D721Med (cell line): ENCODE results near the gene SLC17A1.
A peak's percentile ranks its signal among the peaks of the same experiment; 100 is the strongest.

Experiments used
- DNase-seq: peaks from one replicate; pipeline ENCODE4 v3.0.0; 2011; ENCODE audit warnings: low spot score; ENCODE audit not compliant: insufficient read length
- FAIRE-seq: peaks from 2 replicates; lab custom pipeline; 2011; peaks lifted over from hg19 to GRCh38; lab: Jason Lieb, UNC
- TF ChIP-seq, protein P1 (sequence below): IDR thresholded peaks from 2 replicates; pipeline ENCODE4 v1.5.1; 2012; ENCODE audit warnings: mild to moderate bottlenecking, control low read depth; ENCODE audit not compliant: insufficient read depth; ENCODE audit errors: missing control alignments

Gene SLC17A1

DNA sequence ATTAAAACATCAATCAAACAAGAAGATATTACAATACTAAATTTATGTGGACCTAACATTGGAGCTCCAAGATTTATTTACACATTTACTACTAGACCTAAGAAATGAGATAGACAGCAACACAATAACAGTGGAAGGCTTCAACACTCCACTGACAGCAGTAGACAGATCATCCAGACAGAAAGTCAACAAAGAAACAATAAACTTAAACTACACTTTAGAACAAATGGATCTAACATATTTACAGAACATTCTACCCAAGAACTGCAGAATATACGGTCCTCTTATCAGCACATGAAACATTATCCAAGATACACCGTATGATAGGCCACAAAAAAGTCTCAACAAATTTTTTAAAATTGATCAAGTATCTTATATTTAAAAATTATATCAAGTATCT, 27.0 kb downstream of the SLC17A1 start:
- TF ChIP-seq, protein P1, sequence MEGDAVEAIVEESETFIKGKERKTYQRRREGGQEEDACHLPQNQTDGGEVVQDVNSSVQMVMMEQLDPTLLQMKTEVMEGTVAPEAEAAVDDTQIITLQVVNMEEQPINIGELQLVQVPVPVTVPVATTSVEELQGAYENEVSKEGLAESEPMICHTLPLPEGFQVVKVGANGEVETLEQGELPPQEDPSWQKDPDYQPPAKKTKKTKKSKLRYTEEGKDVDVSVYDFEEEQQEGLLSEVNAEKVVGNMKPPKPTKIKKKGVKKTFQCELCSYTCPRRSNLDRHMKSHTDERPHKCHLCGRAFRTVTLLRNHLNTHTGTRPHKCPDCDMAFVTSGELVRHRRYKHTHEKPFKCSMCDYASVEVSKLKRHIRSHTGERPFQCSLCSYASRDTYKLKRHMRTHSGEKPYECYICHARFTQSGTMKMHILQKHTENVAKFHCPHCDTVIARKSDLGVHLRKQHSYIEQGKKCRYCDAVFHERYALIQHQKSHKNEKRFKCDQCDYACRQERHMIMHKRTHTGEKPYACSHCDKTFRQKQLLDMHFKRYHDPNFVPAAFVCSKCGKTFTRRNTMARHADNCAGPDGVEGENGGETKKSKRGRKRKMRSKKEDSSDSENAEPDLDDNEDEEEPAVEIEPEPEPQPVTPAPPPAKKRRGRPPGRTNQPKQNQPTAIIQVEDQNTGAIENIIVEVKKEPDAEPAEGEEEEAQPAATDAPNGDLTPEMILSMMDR = no peak
- FAIRE-seq (no peak), DNase-seq (no peak)

DNA sequence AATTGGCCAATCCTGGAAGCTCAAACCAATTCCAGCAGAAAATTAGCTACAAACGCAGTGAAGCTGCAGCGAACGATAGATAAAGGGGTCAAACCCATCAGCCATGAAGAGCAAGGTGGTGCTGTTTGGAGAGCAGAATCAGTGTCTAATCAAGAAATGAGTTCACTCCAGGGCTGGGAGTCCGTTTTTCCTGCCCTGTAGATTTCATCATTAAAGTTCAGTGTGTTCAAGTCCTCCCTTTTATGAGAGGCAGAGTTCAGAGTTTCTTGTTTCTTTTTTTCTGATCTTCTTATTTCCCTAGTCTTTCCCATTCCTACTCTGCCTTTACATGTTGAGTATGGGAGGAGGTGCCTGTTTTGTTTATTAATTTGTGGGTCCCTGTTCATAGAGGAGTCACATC, 30.4 kb downstream of the SLC17A1 start:
- FAIRE-seq (no peak), DNase-seq (no peak)
- TF ChIP-seq, protein P1 = no peak

DNA sequence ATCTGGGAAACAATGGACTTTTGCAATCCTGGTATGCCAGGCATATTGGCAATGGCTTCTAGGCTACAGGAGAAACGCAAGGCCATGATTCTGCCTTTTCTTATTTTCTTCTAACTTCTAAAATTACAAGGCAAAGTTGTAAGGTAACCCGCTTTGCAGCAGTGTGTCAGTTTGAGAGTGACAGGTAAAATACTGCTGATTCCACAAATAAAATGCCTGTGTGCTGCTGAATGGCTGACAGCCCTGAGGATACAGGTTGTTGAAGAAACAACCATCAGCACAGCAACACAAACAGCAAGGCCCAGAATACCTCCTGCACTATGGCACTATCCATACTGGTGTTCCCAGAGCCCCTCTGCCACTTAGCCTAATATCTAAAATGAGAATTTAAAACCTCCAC, 37.1 kb downstream of the SLC17A1 start:
- TF ChIP-seq, protein P1 = no peak
- FAIRE-seq (no peak), DNase-seq (no peak)

DNA sequence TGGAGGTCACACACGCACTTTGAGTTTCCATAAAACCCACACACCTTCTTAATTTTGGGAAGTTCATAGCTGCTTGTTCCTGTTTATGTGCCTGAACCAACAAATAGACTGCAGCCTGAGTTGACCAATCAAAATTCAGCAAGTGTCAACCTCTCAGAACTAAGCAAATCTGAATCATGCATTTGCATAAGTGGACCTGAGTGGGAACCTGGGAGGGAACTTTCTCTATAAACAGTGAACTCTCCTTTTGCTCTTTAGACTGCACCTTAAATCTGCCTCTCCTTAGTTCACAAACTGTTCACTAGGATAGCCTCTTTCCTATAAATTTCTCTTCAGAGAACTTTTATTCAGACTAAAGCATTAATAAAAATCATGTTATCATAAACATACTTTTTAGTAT, 37.9 kb downstream of the SLC17A1 start:
- TF ChIP-seq, protein P1 = no peak
- no peak for DNase-seq
- FAIRE-seq = no peak

DNA sequence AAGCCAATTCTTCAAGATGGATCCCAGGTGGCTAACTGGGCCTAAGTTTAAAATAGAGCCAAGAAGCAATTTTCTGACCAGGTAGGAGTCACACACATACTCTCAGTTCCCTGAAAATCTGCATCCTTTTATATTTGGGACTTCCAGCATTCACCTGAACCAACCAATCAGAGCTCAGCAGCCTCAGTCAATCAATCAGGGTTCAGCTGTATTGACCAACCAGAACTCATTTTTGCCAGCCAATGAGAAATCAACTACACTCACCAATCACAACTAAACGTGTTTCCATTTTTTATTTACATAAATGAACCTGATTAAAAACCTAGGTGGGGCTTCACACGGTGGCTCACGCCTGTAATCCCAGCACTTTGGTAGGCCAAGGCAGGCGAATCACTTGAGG, 39.8 kb downstream of the SLC17A1 start:
- no peak for FAIRE-seq
- TF ChIP-seq, protein P1 = no peak
- DNase-seq = no peak

DNA sequence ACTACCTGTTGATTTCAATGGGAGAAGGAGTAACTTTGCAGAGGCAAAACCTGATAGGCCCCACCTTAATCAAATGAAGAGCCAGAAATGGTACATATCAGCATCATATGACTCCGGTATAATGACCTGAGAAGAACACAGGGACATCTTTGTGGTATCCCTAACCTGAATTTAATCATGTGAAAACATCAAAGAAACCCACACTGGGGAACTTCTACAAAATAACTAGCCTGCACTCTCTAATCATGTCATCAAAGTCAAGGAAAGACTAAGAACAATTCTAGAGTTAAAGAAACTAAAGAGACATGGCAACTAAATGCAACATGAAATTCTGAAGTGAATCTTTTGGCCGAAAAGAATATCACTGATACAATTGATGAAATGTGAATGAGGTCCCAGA, 42.4 kb downstream of the SLC17A1 start:
- DNase-seq = no peak
- no peak for FAIRE-seq
- TF ChIP-seq, protein P1 = no peak

DNA sequence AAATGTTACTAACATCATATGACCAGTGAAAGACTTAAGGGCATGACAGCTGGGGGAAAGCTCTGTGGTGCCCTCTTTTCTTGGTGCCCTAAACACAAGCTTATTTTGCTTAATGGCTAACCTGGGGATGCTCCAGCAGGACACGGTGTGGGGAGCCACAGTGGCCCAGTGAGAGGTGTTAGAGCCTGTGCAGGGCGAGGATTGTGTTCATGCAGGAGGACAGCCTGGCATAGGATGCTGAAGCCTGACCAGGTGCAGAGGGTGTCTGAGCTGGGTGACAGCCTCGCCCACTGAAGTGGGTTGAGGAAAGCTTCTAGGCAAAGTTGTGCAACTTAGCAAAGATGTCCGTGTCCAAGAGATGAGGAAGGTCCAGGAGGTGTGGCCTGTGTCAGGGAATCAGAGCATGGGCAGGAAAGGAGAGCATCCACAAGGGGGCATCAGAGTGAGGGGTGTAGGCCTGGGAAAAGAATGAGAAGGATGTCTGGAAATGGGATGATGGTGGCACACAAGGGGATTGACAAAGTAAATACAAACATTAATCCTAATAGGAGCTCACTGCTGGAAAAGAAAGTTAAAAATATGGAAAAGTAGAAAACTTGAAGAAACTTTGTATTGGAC, 43.4 kb downstream of the SLC17A1 start:
- TF ChIP-seq, protein P1 = peak; percentile 64
- DNase-seq (no peak), FAIRE-seq (no peak)
